Measurements from ENCODE around the gene CENPF.
"Not testable (repeated sequence)": the region's sequence is repeated elsewhere in the genome, so short reads cannot be mapped to it uniquely, and the experiment has no call there.

DNA sequence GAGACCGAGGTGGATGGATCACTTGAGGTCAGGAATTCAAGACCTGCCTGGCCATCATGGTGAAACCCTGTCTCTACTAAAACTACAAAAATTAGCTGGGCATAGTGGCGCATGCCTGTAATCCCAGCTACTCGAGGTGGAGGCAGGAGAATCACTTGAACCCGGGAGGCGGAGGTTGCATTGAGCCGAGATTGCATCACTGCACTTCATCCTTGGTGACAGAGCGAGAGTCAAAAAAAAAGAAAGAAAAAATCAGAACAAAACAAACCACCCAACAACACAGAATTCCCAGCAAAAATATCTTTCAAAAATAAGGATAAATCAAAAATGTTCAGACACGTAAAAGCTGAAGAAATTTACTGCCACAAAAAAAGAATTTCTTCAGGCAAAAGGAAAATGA, 11.1 kb upstream of the CENPF start:
- TF ChIP-seq CTCF (IDR thresholded peaks at IDR 0.05 in 8 of 11, conservative IDR thresholded peaks at IDR 0.05 in 3 of 11); POLR2AphosphoS5 (IDR thresholded peaks at IDR 0.05): not testable (repeated sequence)
